ENCODE measurements around the gene FRAT2. TPM values are rescaled to one million over a fixed set of nuclear protein-coding genes. Genes with fewer than 3 reads are reported as not detected.

Gene FRAT2
- total and polyA plus RNA-seq, 2 of the 13 experiments (the other 11 are each of a cell fraction or from before 2014, with no cell fraction given), result 7.2 to 14.1 TPM

- no peak for TF ChIP-seq HNRNPUL1 (IDR thresholded peaks at IDR 0.05; ENCODE audit: low read depth, low read length)
These were observed 19.9 kb downstream of the FRAT2 start (continued) for GRCh38 chr10:97314671-97315070.

GRCh38 chr10:97312897-97313296 lies 21.6 kb downstream of the FRAT2 start:
- H3K9ac ChIP-seq (ENCODE audit: insufficient read depth, low read depth, low read length), result no peak overlapping the region
- DNase-seq (ENCODE audit: low spot score) (no peak), ATAC-seq (no peak), FAIRE-seq (no peak)
- POLR2A ChIA-PET, result no interaction called here
- H3K79me2 ChIP-seq (ENCODE audit: insufficient read depth, low read length), result no peaks in the 10 kb centered on the region
- BruUV-seq (replicated peaks), result no TSS peak
- H3K4me2 ChIP-seq (ENCODE audit: low read depth, low read length), result no peak overlapping the region
- WGBS (ENCODE audit: low lambda C conversion rate), result 68% methylated on average over 6 of the region's 6 CpGs
- in situ Hi-C loops (cut with HindIII; ENCODE audit: extremely low pct_ligation_motif_present, low pct_unique_long_range_greater_than_20kb) (no loop called here), intact Hi-C loops (cut with micrococcal nuclease; ENCODE audit: unreplicated experiment) (no loop called here)
- H2AFZ ChIP-seq (ENCODE audit: low read length), result no peak overlapping the region
- no peaks in the 10 kb centered on the region for H3K36me3 ChIP-seq (replicated peaks in 1 of 2; ENCODE audit: control insufficient read depth in 1 of 2, insufficient read depth in 2 of 2, low read length in 2 of 2)
- peaks cover 36% of the 10 kb centered on the region for H3K4me1 ChIP-seq (ENCODE audit: insufficient read depth, low read length)
- H4K20me1 ChIP-seq (ENCODE audit: insufficient read depth, low read length), result no peaks in the 10 kb centered on the region
- H3K4me3 ChIP-seq (replicated peaks in 1 of 3; ENCODE audit: insufficient read depth in 1 of 3, low read depth in 2 of 3, low read length in 3 of 3), result no peak overlapping the region
- CTCF ChIA-PET (ENCODE audit: low intra/inter-chr PET ratio, low total read pairs), result no interaction called here
- H3K9me3 ChIP-seq (ENCODE audit: low read length), result no peaks in the 10 kb centered on the region
- TF ChIP-seq HCFC1 (IDR thresholded peaks at IDR 0.05; ENCODE audit: low read depth, low read length) (no peak), MAFK (conservative IDR thresholded peaks at IDR 0.05 in 1 of 2, IDR thresholded peaks at IDR 0.05 in 1 of 2; ENCODE audit: low read length in 2 of 2) (peak; percentile 30 to 50; a peak in 2 of 4 replicates), ZSCAN22 (CRISPR knock-in tag; IDR thresholded peaks at IDR 0.05) (no peak), REST (IDR thresholded peaks at IDR 0.05; ENCODE audit: borderline replicate concordance in 1 of 2, low read depth in 1 of 2, low read length in 2 of 2) (no peak), ZNF101 (CRISPR knock-in tag; IDR thresholded peaks at IDR 0.05; ENCODE audit: borderline replicate concordance, low read depth) (no peak), MAFF (IDR thresholded peaks at IDR 0.05; ENCODE audit: low read depth, low read length) (0 out of 2 replicates have a peak, but pooled peaks have one; percentile 21)
- TF ChIP-seq, protein P1, sequence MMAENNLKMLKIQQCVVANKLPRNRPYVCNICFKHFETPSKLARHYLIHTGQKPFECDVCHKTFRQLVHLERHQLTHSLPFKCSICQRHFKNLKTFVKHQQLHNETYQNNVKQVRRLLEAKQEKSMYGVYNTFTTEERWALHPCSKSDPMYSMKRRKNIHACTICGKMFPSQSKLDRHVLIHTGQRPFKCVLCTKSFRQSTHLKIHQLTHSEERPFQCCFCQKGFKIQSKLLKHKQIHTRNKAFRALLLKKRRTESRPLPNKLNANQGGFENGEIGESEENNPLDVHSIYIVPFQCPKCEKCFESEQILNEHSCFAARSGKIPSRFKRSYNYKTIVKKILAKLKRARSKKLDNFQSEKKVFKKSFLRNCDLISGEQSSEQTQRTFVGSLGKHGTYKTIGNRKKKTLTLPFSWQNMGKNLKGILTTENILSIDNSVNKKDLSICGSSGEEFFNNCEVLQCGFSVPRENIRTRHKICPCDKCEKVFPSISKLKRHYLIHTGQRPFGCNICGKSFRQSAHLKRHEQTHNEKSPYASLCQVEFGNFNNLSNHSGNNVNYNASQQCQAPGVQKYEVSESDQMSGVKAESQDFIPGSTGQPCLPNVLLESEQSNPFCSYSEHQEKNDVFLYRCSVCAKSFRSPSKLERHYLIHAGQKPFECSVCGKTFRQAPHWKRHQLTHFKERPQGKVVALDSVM (CRISPR knock-in tag; IDR thresholded peaks at IDR 0.05), result peak; percentile 48; the same call in 1 of the 2 replicates
- TF ChIP-seq, protein P2, sequence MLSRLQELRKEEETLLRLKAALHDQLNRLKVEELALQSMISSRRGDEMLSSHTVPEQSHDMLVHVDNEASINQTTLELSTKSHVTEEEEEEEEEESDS (CRISPR knock-in tag; IDR thresholded peaks at IDR 0.05; ENCODE audit: borderline replicate concordance), result no peak
- H3K27ac ChIP-seq (ENCODE audit: extremely low read length, insufficient read depth, low read length), result no peak overlapping the region
- peaks cover 0 to 1% of the 10 kb centered on the region in 2 experiments; a peak in 2 of 5 replicates for H3K27me3 ChIP-seq (ENCODE audit: control insufficient read depth in 1 of 2, insufficient read depth in 2 of 2, low read length in 2 of 2)
